ENCODE results near the gene KRT15. TPM values are rescaled to one million over a fixed set of nuclear protein-coding genes. Genes with fewer than 3 reads are reported as not detected.
A peak's percentile ranks its signal among the peaks of the same experiment; 100 is the strongest.

Gene KRT15
- total and polyA plus RNA-seq, 4 donors, result 15.2 to 51.7 (median 27.0) TPM

GRCh38 chr17:41522301-41523224 lies 3.9 kb upstream of the KRT15 start:
- Histone ChIP-seq H3K27me3 (ENCODE audit: control insufficient read depth in 3 of 3, insufficient read depth in 3 of 3, low read length in 2 of 3) (peaks cover 0 to 9% (median 6%) of the 10 kb centered on the region in 3 donors), H3K4me1 (ENCODE audit: control insufficient read depth in 5 of 5, insufficient read depth in 5 of 5, low read length in 5 of 5) (peaks cover 0 to 18% (median 0%) of the 10 kb centered on the region in 5 donors), H3K27ac (ENCODE audit: low read depth in 1 of 2, low read length in 1 of 2) (peak overlapping the region in 1 of 2 donors; percentile 87), H3K4me3 (no peak overlapping the region), H3K9me3 (ENCODE audit: control insufficient read depth in 4 of 4, insufficient read depth in 3 of 4, low read length in 3 of 4) (peaks cover 0 to 2% (median 0%) of the 10 kb centered on the region in 4 donors), H3K36me3 (ENCODE audit: control insufficient read depth in 4 of 4, insufficient read depth in 4 of 4, low read length in 4 of 4) (no peaks in the 10 kb centered on the region), H3K9ac (ENCODE audit: insufficient read depth in 1 of 2, low read length in 2 of 2) (no peak overlapping the region)
- peak; percentile 1 for ATAC-seq (ENCODE audit: insufficient read depth, low FRiP score)
- 80 to 89% methylated on average over 12 of the region's 12 CpGs for WGBS, 2 donors
- DNase-seq, result peak in 1 of 3 donors; percentile 21
- no peak for TF ChIP-seq CTCF (IDR thresholded peaks at IDR 0.05; ENCODE audit: control extremely low read depth, extremely low read depth)

GRCh38 chr17:41521574-41522261 lies 3.0 kb upstream of the KRT15 start:
- 57 to 68% methylated on average over 6 of the region's 6 CpGs for WGBS, 2 donors
- no peaks in the 10 kb centered on the region for H3K36me3 ChIP-seq (ENCODE audit: control insufficient read depth in 4 of 4, insufficient read depth in 4 of 4, low read length in 4 of 4)
- H3K27ac ChIP-seq (ENCODE audit: low read depth in 1 of 2, low read length in 1 of 2), result peak overlapping the region in 1 of 2 donors; percentile 87
- H3K9ac ChIP-seq (ENCODE audit: insufficient read depth in 1 of 2, low read length in 2 of 2), result no peak overlapping the region
- peaks cover 0 to 3% (median 0%) of the 10 kb centered on the region in 3 donors for H3K27me3 ChIP-seq (ENCODE audit: control insufficient read depth in 3 of 3, insufficient read depth in 3 of 3, low read length in 2 of 3)
- no peak overlapping the region for H3K4me3 ChIP-seq
- peaks cover 0 to 26% (median 0%) of the 10 kb centered on the region in 5 donors for H3K4me1 ChIP-seq (ENCODE audit: control insufficient read depth in 5 of 5, insufficient read depth in 5 of 5, low read length in 5 of 5)
- peaks cover 0 to 3% (median 0%) of the 10 kb centered on the region in 4 donors for H3K9me3 ChIP-seq (ENCODE audit: control insufficient read depth in 4 of 4, insufficient read depth in 3 of 4, low read length in 3 of 4)
- DNase-seq (peak; percentile 45 to 81 (median 71)), ATAC-seq (ENCODE audit: insufficient read depth, low FRiP score) (peak; percentile 64)
- no peak for TF ChIP-seq CTCF (IDR thresholded peaks at IDR 0.05; ENCODE audit: control extremely low read depth, extremely low read depth)

GRCh38 chr17:41520821-41521521 lies 2.3 kb upstream of the KRT15 start:
- 58 to 76% methylated on average over 10 of the region's 10 CpGs for WGBS, 2 donors
- DNase-seq (no peak), ATAC-seq (ENCODE audit: insufficient read depth, low FRiP score) (no peak)
- Histone ChIP-seq H3K9ac (ENCODE audit: insufficient read depth in 1 of 2, low read length in 2 of 2) (no peak overlapping the region), H3K27me3 (ENCODE audit: control insufficient read depth in 3 of 3, insufficient read depth in 3 of 3, low read length in 2 of 3) (no peaks in the 10 kb centered on the region), H3K36me3 (ENCODE audit: control insufficient read depth in 4 of 4, insufficient read depth in 4 of 4, low read length in 4 of 4) (no peaks in the 10 kb centered on the region), H3K4me1 (ENCODE audit: control insufficient read depth in 5 of 5, insufficient read depth in 5 of 5, low read length in 5 of 5) (peaks cover 0 to 29% (median 0%) of the 10 kb centered on the region in 5 donors), H3K4me3 (no peak overlapping the region), H3K27ac (ENCODE audit: low read depth in 1 of 2, low read length in 1 of 2) (peak overlapping the region in 1 of 2 donors; percentile 78), H3K9me3 (ENCODE audit: control insufficient read depth in 4 of 4, insufficient read depth in 3 of 4, low read length in 3 of 4) (peaks cover 0 to 4% (median 0%) of the 10 kb centered on the region in 4 donors)
- TF ChIP-seq CTCF (IDR thresholded peaks at IDR 0.05; ENCODE audit: control extremely low read depth, extremely low read depth), result no peak
